HepG2 (cell line): Measurements from ENCODE around the gene SEMA3F. TPM values are rescaled to one million over a fixed set of nuclear protein-coding genes. Genes with fewer than 3 reads are reported as not detected.
A peak's percentile ranks its signal among the peaks of the same experiment; 100 is the strongest.

Experiments
- ELF1 ChIP-seq: sonication (generic); formaldehyde crosslinking; IDR thresholded peaks from 2 replicates; pipeline ENCODE4 v1.4.0; 2020; ENCODE audit warnings: missing genetic modification reagents
- HNRNPL ChIP-seq: fragments of 200-400 bp; formaldehyde crosslinking; IDR thresholded peaks from 2 replicates; pipeline ENCODE4 v1.6.1; 2017; ENCODE audit warnings: mild to moderate bottlenecking, low read depth, low read length
- KDM6A ChIP-seq: IDR thresholded peaks from 2 replicates; pipeline ENCODE4 v1.6.1; 2016; ENCODE audit warnings: low read depth
- PPARG ChIP-seq: conservative IDR thresholded peaks from 2 replicates; pipeline ENCODE4 v1.6.1; 2016; ENCODE audit warnings: missing biosample characterization, missing genetic modification reagents
- SMYD3 ChIP-seq: sonication (generic); formaldehyde crosslinking; IDR thresholded peaks from 2 replicates; pipeline ENCODE4 v1.8.1; 2023; ENCODE audit warnings: mild to moderate bottlenecking, missing genetic modification reagents
- TBL1XR1 ChIP-seq: fragments of 150-350 bp; IDR thresholded peaks from 2 replicates; pipeline ENCODE4 v1.6.1; 2014; ENCODE audit warnings: borderline replicate concordance, low read length; ENCODE audit not compliant: partially characterized antibody
- ZNF142 ChIP-seq: sonication (generic); formaldehyde crosslinking; IDR thresholded peaks from 2 replicates; pipeline ENCODE4 v1.4.0; 2020; ENCODE audit warnings: missing genetic modification reagents
- ZNF333 ChIP-seq: sonication (generic); formaldehyde crosslinking; IDR thresholded peaks from 2 replicates; pipeline ENCODE4 v1.4.0; 2020; ENCODE audit warnings: mild to moderate bottlenecking, missing genetic modification reagents, borderline replicate concordance
- ZNF33B ChIP-seq: sonication (generic); formaldehyde crosslinking; IDR thresholded peaks from 2 replicates; pipeline ENCODE4 v1.5.1; 2020; ENCODE audit warnings: mild to moderate bottlenecking, missing genetic modification reagents
- ZNF484 ChIP-seq: sonication (generic); formaldehyde crosslinking; IDR thresholded peaks from 2 replicates; pipeline ENCODE4 v1.5.1; 2020; ENCODE audit warnings: mild to moderate bottlenecking, low read depth, missing genetic modification reagents, borderline replicate concordance
- ZNF562 ChIP-seq: sonication (generic); formaldehyde crosslinking; IDR thresholded peaks from 2 replicates; pipeline ENCODE4 v1.8.0; 2022; ENCODE audit warnings: missing genetic modification reagents, borderline replicate concordance
- polyA plus RNA-seq, 8 experiments: library from polyadenylated mRNA; depleted of rRNA in 3 of 8; stranded (reverse) in 7 of 8; unstranded in 1 of 8; fragments of >200 nt; fragmentation: Illumina TruSeq in 4 of 8; extraction: Trizol in 4 of 8; gene quantifications; 2 replicates each; pipeline versions ENCODE4 v1.2.1 to v1.2.3, GENCODE V29; 2011 to 2016; ENCODE audit warnings: low read depth in 4 of 8, missing spikeins in 1 of 8, mixed read lengths in 1 of 8; ENCODE audit not compliant: insufficient read depth in 1 of 8
- total RNA-seq, 5 experiments: library from RNA; depleted of rRNA; stranded (reverse); fragments of >200 nt; fragmentation: Illumina TruSeq; extraction: Trizol; gene quantifications; 2 replicates each; pipeline ENCODE4 v1.2.3, GENCODE V29; 2016; ENCODE audit warnings: low read depth in 1 of 5
- TF ChIP-seq, protein P1 (sequence below): sonication (generic); formaldehyde crosslinking; IDR thresholded peaks from 2 replicates; pipeline ENCODE4 v1.8.1; 2023; ENCODE audit warnings: mild to moderate bottlenecking, missing genetic modification reagents
- TF ChIP-seq, protein P2 (sequence below): sonication (generic); formaldehyde crosslinking; IDR thresholded peaks from 2 replicates; pipeline ENCODE4 v1.4.0; 2020; ENCODE audit warnings: missing genetic modification reagents

Gene SEMA3F
- total and polyA plus RNA-seq, 2 of the 13 experiments (the other 11 are each of a cell fraction or from before 2014, with no cell fraction given): 7.6 to 17.2 TPM

- TF ChIP-seq TBL1XR1 (no peak), ZNF562 (CRISPR knock-in tag) (no peak), ZNF333 (CRISPR knock-in tag) (no peak), SMYD3 (CRISPR knock-in tag) (no peak), PPARG (CRISPR knock-in tag) (no peak), HNRNPL (0 out of 2 replicates have a peak, but pooled peaks have one; percentile 71), KDM6A (CRISPR knock-in tag) (no peak), ELF1 (peak; percentile 58), ZNF33B (CRISPR knock-in tag) (peak; percentile 25; the same call in 1 of the 2 replicates), ZNF142 (CRISPR knock-in tag) (no peak; the same call in 1 of the 2 replicates), ZNF484 (CRISPR knock-in tag) (no peak)
- TF ChIP-seq, protein P1, sequence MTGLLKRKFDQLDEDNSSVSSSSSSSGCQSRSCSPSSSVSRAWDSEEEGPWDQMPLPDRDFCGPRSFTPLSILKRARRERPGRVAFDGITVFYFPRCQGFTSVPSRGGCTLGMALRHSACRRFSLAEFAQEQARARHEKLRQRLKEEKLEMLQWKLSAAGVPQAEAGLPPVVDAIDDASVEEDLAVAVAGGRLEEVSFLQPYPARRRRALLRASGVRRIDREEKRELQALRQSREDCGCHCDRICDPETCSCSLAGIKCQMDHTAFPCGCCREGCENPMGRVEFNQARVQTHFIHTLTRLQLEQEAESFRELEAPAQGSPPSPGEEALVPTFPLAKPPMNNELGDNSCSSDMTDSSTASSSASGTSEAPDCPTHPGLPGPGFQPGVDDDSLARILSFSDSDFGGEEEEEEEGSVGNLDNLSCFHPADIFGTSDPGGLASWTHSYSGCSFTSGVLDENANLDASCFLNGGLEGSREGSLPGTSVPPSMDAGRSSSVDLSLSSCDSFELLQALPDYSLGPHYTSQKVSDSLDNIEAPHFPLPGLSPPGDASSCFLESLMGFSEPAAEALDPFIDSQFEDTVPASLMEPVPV (CRISPR knock-in tag): no peak
- TF ChIP-seq, protein P2, sequence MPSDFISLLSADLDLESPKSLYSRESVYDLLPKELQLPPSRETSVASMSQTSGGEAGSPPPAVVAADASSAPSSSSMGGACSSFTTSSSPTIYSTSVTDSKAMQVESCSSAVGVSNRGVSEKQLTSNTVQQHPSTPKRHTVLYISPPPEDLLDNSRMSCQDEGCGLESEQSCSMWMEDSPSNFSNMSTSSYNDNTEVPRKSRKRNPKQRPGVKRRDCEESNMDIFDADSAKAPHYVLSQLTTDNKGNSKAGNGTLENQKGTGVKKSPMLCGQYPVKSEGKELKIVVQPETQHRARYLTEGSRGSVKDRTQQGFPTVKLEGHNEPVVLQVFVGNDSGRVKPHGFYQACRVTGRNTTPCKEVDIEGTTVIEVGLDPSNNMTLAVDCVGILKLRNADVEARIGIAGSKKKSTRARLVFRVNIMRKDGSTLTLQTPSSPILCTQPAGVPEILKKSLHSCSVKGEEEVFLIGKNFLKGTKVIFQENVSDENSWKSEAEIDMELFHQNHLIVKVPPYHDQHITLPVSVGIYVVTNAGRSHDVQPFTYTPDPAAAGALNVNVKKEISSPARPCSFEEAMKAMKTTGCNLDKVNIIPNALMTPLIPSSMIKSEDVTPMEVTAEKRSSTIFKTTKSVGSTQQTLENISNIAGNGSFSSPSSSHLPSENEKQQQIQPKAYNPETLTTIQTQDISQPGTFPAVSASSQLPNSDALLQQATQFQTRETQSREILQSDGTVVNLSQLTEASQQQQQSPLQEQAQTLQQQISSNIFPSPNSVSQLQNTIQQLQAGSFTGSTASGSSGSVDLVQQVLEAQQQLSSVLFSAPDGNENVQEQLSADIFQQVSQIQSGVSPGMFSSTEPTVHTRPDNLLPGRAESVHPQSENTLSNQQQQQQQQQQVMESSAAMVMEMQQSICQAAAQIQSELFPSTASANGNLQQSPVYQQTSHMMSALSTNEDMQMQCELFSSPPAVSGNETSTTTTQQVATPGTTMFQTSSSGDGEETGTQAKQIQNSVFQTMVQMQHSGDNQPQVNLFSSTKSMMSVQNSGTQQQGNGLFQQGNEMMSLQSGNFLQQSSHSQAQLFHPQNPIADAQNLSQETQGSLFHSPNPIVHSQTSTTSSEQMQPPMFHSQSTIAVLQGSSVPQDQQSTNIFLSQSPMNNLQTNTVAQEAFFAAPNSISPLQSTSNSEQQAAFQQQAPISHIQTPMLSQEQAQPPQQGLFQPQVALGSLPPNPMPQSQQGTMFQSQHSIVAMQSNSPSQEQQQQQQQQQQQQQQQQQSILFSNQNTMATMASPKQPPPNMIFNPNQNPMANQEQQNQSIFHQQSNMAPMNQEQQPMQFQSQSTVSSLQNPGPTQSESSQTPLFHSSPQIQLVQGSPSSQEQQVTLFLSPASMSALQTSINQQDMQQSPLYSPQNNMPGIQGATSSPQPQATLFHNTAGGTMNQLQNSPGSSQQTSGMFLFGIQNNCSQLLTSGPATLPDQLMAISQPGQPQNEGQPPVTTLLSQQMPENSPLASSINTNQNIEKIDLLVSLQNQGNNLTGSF (CRISPR knock-in tag): no peak
Measured at GRCh38 chr3:50235716-50236483, 80.8 kb downstream of the SEMA3F start, which contains the start of gene GNAI2 (continued).
